Hepatocyte (in vitro differentiated cells): Measurements from ENCODE around the gene CFAP99.

ENCODE experiments used
- CTCF ChIP-seq: fragments of 200-600 bp; sonication (generic); IDR thresholded peaks from 2 replicates; pipeline ENCODE4 v1.5.1; 2016; ENCODE audit warnings: antibody characterized with exemption, mild to moderate bottlenecking; ENCODE audit not compliant: poor library complexity
- EZH2phosphoT487 ChIP-seq: fragments of 200-600 bp; sonication (generic); IDR thresholded peaks from one replicate; pipeline ENCODE4 v1.6.1; 2018; ENCODE audit warnings: antibody characterized with exemption, mild to moderate bottlenecking, low read depth, moderate library complexity; ENCODE audit not compliant: unreplicated experiment, severe bottlenecking

DNA sequence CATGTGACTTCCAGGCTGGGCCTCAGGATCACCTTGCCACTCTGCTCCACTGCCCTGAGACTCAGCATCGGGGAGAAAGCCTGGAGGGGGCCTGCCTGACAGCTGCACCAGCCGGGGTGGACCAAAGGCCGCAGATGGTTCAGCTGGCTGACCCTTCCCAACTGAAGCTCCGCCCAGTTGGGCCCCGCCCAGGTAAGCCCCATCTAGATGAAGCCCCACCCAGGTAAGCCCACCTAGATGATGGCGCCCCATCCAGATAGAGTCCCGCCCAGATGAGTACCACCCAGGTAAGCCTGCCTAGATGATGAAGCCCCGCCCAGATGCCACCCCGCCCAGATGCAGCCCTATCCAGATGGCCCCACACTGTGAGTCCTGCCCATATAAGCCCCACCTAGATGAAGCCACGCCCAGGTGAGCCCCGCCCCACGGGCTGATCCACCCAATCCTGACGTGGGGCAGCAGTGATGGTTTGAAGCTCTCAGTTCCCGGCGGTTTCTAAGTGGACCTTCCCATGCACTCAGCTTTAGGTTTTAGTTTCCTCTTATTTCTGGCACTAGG lies 10.3 kb upstream of the CFAP99 start:
- TF ChIP-seq CTCF (no peak), EZH2phosphoT487 (no peak)
